RWPE1 (cell line): Measurements from ENCODE around the gene NFKB1.

Experiments used
- CTCF ChIA-PET: fragments of 350-600 bp; sonication (Branson Sonifier 250); formaldehyde crosslinking; extraction: SDS; loops from one replicate; lab custom pipeline; 2021; lab: Yijun Ruan, JAX
- POLR2A ChIA-PET: fragments of 400-600 bp; formaldehyde crosslinking; extraction: SDS; loops from one replicate; lab custom pipeline; 2020; ENCODE audit warnings: antibody characterized with exemption; ENCODE audit not compliant: low non-redundant PET; lab: Yijun Ruan, JAX
- DNase-seq: peaks from one replicate; pipeline ENCODE4 v3.0.0; 2012; ENCODE audit warnings: low spot score
- H3K27ac ChIP-seq: fragments of 450-650 bp; 2 replicates; pipeline ENCODE4 v1.5.1; 2017
- CTCF ChIP-seq: fragments of 450-650 bp; conservative IDR thresholded peaks from 2 replicates; pipeline ENCODE4 v1.5.1; 2017; ENCODE audit warnings: low read depth, mild to moderate bottlenecking

Gene NFKB1

DNA sequence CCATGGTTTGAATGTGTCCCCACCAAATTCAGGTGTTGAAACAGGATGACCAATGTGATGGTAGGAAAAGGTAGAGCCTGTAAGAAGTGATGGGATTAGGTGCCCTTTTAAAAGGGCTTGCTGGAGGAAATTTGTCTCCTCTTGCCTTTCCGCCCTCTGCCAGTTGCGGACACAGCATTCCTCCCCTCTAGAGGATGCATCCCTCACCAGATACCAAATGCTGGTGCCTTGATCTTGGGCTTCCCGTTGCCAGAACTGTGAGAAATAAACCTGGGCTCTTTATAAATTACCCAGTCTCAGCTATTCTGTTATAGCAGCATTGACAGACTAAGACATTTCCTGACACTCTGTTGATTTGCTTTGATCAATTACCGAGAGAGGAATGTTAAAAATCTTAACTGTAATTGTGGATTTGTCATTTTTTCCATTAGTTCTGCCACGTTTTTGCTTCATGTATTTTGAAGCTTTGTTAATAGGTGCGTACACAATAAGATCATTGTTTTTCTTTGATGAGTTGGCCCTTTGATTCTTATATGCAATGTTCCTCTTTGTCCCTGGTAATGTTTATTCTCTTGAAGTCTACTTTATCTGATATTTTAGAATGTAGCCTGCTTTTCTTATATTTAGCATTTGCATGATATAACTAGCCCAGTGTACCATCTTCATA lies 13.3 kb downstream of the NFKB1 start:
- ChIA-PET CTCF (no interaction called here), POLR2A (no interaction called here)
- no peak overlapping the region for H3K27ac ChIP-seq
- TF ChIP-seq CTCF = no peak
- no peak for DNase-seq

- ChIA-PET POLR2A (no interaction called here), CTCF (interaction anchor here (0.6 kb wide), 1 partner anchor 23 kb away, joined by 3 read pairs; no protein-coding TSS in a partner anchor)
- DNase-seq = no peak
- no peak for TF ChIP-seq CTCF
- H3K27ac ChIP-seq = no peak overlapping the region
Measured at GRCh38 chr4:102517753-102518152, 16.6 kb downstream of the NFKB1 start.

GRCh38 chr4:102518703-102519131 lies 17.6 kb downstream of the NFKB1 start:
- ChIA-PET CTCF (no interaction called here), POLR2A (no interaction called here)

GRCh38 chr4:102519925-102520324 lies 18.8 kb downstream of the NFKB1 start:
- POLR2A ChIA-PET = no interaction called here
- H3K27ac ChIP-seq = no peak overlapping the region
- no peak for DNase-seq
- TF ChIP-seq CTCF = no peak
- CTCF ChIA-PET = no interaction called here

More at GRCh38 chr4:102518703-102519131, 17.6 kb downstream of the NFKB1 start:
- H3K27ac ChIP-seq = no peak overlapping the region
- no peak for DNase-seq
- no peak for TF ChIP-seq CTCF

GRCh38 chr4:102521570-102521969 lies 20.4 kb downstream of the NFKB1 start:
- DNase-seq = no peak
- no peak for TF ChIP-seq CTCF
- ChIA-PET POLR2A (no interaction called here), CTCF (no interaction called here)
- no peak overlapping the region for H3K27ac ChIP-seq

GRCh38 chr4:102522031-102522440 lies 20.9 kb downstream of the NFKB1 start:
- H3K27ac ChIP-seq = no peak overlapping the region
- ChIA-PET POLR2A (no interaction called here), CTCF (no interaction called here)
- DNase-seq = no peak
- TF ChIP-seq CTCF = no peak
